HepG2 (cell line): ENCODE data around the gene UEVLD. TPM values are rescaled to one million over a fixed set of nuclear protein-coding genes. Genes with fewer than 3 reads are reported as not detected.

Experiments
- BRD4 ChIP-seq: sonication (generic); formaldehyde crosslinking; IDR thresholded peaks from 2 replicates; pipeline ENCODE4 v1.4.0; 2020; ENCODE audit warnings: missing genetic modification reagents
- CCDC6 ChIP-seq: sonication (generic); formaldehyde crosslinking; IDR thresholded peaks from 2 replicates; pipeline ENCODE4 v1.8.1; 2022; ENCODE audit warnings: mild to moderate bottlenecking, missing genetic modification reagents, moderate library complexity
- CEBPG ChIP-seq: IDR thresholded peaks from 2 replicates; pipeline ENCODE4 v1.6.1; 2016
- EHMT2 ChIP-seq: fragments of 200-600 bp; sonication (generic); IDR thresholded peaks from 2 replicates; pipeline ENCODE4 v1.7.0; 2017; ENCODE audit warnings: antibody characterized with exemption, low read depth, low read length, borderline replicate concordance
- EZH2 ChIP-seq: conservative IDR thresholded peaks from 2 replicates; pipeline ENCODE4 v1.6.1; 2012; ENCODE audit warnings: mild to moderate bottlenecking, low read depth, low read length, moderate library complexity
- JUNB ChIP-seq: sonication (generic); formaldehyde crosslinking; IDR thresholded peaks from 2 replicates; pipeline ENCODE4 v1.8.0; 2022; ENCODE audit warnings: missing genetic modification reagents, mild to moderate bottlenecking, borderline replicate concordance
- MAZ ChIP-seq, 2 experiments: sonication (generic) in 1 of 2; formaldehyde crosslinking in 1 of 2; IDR thresholded peaks; 2 replicates each; pipeline versions ENCODE4 v1.5.0 to v1.6.1; 2012 to 2020; ENCODE audit warnings: low read depth in 2 of 2, mild to moderate bottlenecking in 2 of 2, borderline replicate concordance in 1 of 2, improper control_type of control experiment in 1 of 2, low read length in 1 of 2, missing genetic modification reagents in 1 of 2, moderate library complexity in 1 of 2
- NCOA1 ChIP-seq: sonication (generic); formaldehyde crosslinking; IDR thresholded peaks from 2 replicates; pipeline ENCODE4 v1.9.0; 2021; ENCODE audit warnings: missing genetic modification reagents
- PHF21A ChIP-seq: sonication (generic); formaldehyde crosslinking; IDR thresholded peaks from 2 replicates; pipeline ENCODE4 v1.5.0; 2020; ENCODE audit warnings: mild to moderate bottlenecking, missing genetic modification reagents
- PHF8 ChIP-seq: sonication (generic); formaldehyde crosslinking; IDR thresholded peaks from 2 replicates; pipeline ENCODE4 v1.5.0; 2020; ENCODE audit warnings: missing genetic modification reagents
- SRSF1 ChIP-seq: fragments of 200-400 bp; formaldehyde crosslinking; optimal IDR thresholded peaks from 2 replicates; pipeline ENCODE3; 2017; ENCODE audit warnings: mild to moderate bottlenecking, low read depth, low read length, moderate library complexity
- STAG1 ChIP-seq: sonication (generic); formaldehyde crosslinking; IDR thresholded peaks from 2 replicates; pipeline ENCODE4 v1.4.0; 2020; ENCODE audit warnings: missing genetic modification reagents
- TOE1 ChIP-seq: sonication (generic); formaldehyde crosslinking; IDR thresholded peaks from 2 replicates; pipeline ENCODE4 v1.4.0; 2020; ENCODE audit warnings: mild to moderate bottlenecking, missing genetic modification reagents
- ZFP1 ChIP-seq: IDR thresholded peaks from 2 replicates; pipeline ENCODE4 v1.6.1; 2016
- ZFX ChIP-seq: sonication (generic); formaldehyde crosslinking; IDR thresholded peaks from 2 replicates; pipeline ENCODE4 v1.4.0; 2020; ENCODE audit warnings: mild to moderate bottlenecking, low read depth, missing genetic modification reagents, moderate library complexity
- ZFYVE20 ChIP-seq: sonication (generic); formaldehyde crosslinking; IDR thresholded peaks from 2 replicates; pipeline ENCODE4 v1.8.0; 2023; ENCODE audit warnings: low read depth, mild to moderate bottlenecking, moderate library complexity, missing genetic modification reagents, borderline replicate concordance
- ZNF124 ChIP-seq: sonication (generic); formaldehyde crosslinking; IDR thresholded peaks from 2 replicates; pipeline ENCODE4 v1.4.0; 2020; ENCODE audit warnings: missing genetic modification reagents
- ZNF30 ChIP-seq: sonication (generic); formaldehyde crosslinking; IDR thresholded peaks from 2 replicates; pipeline ENCODE4 v1.5.0; 2020; ENCODE audit warnings: mild to moderate bottlenecking, missing genetic modification reagents
- ZNF543 ChIP-seq: sonication (generic); formaldehyde crosslinking; IDR thresholded peaks from 2 replicates; pipeline ENCODE4 v1.4.0; 2020; ENCODE audit warnings: mild to moderate bottlenecking, missing genetic modification reagents
- ZNF556 ChIP-seq: sonication (generic); formaldehyde crosslinking; IDR thresholded peaks from 2 replicates; pipeline ENCODE4 v1.4.0; 2020; ENCODE audit warnings: mild to moderate bottlenecking, missing genetic modification reagents, borderline replicate concordance
- ZNF563 ChIP-seq: sonication (generic); formaldehyde crosslinking; IDR thresholded peaks from 2 replicates; pipeline ENCODE4 v1.8.0; 2022; ENCODE audit warnings: mild to moderate bottlenecking, moderate library complexity, missing genetic modification reagents
- ZNF672 ChIP-seq: sonication (generic); formaldehyde crosslinking; IDR thresholded peaks from 2 replicates; pipeline ENCODE4 v1.8.1; 2022; ENCODE audit warnings: missing genetic modification reagents
- ZSCAN9 ChIP-seq: IDR thresholded peaks from 2 replicates; pipeline ENCODE4 v1.6.1; 2016; ENCODE audit warnings: borderline replicate concordance
- polyA plus RNA-seq, 8 experiments: library from polyadenylated mRNA; depleted of rRNA in 3 of 8; stranded (reverse) in 7 of 8; unstranded in 1 of 8; fragments of >200 nt; fragmentation: Illumina TruSeq in 4 of 8; extraction: Trizol in 4 of 8; gene quantifications; 2 replicates each; pipeline versions ENCODE4 v1.2.1 to v1.2.3, GENCODE V29; 2011 to 2016; ENCODE audit warnings: low read depth in 4 of 8, missing spikeins in 1 of 8, mixed read lengths in 1 of 8; ENCODE audit not compliant: insufficient read depth in 1 of 8
- total RNA-seq, 5 experiments: library from RNA; depleted of rRNA; stranded (reverse); fragments of >200 nt; fragmentation: Illumina TruSeq; extraction: Trizol; gene quantifications; 2 replicates each; pipeline ENCODE4 v1.2.3, GENCODE V29; 2016; ENCODE audit warnings: low read depth in 1 of 5
- TF ChIP-seq, protein P1 (sequence below): sonication (generic); formaldehyde crosslinking; IDR thresholded peaks from 2 replicates; pipeline ENCODE4 v1.5.1; 2020; ENCODE audit warnings: missing genetic modification reagents, mild to moderate bottlenecking, borderline replicate concordance
- TF ChIP-seq, protein P2 (sequence below): sonication (generic); formaldehyde crosslinking; IDR thresholded peaks from 2 replicates; pipeline ENCODE4 v1.5.1; 2020; ENCODE audit warnings: mild to moderate bottlenecking, missing genetic modification reagents, moderate library complexity
- TF ChIP-seq, protein P3 (sequence below): sonication (generic); formaldehyde crosslinking; IDR thresholded peaks from 2 replicates; pipeline ENCODE4 v1.4.0; 2020; ENCODE audit warnings: mild to moderate bottlenecking, missing genetic modification reagents
- TF ChIP-seq, protein P4 (sequence below): sonication (generic); formaldehyde crosslinking; IDR thresholded peaks from 2 replicates; pipeline ENCODE4 v1.4.0; 2020; ENCODE audit warnings: mild to moderate bottlenecking, missing genetic modification reagents

UEVLD gene
- total and polyA plus RNA-seq, 2 of the 13 experiments (the other 11 are each of a cell fraction or from before 2014, with no cell fraction given), result 5.7 to 13.7 TPM

DNA sequence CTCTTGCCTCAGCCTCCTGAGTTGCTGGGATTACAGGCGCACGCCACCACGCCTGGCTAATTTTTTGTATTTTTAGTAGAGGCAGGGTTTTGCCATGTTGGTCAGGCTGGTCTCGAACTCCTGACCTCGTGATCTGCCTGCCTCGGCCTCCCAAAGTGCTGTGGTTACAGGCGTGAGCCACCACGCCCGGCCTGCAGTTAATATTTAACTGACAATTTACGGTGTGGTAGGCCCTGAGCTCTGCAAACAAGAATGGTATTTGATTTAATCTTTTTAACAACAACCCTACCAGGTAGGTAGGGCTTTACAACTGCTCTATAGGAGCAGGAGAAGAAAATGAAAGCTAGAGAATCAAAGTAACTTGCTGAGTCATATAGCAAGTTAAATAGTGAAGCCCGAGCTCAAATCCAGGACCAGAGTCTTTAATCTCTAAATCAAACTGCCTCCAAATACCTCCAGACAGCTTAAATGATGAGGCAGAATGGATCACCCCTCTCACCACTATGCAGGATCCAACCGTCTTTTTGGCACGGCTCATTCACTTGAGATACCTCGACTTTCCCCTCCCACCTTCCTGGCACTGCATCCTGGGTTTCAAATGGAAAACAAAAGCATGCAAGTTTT, 9.4 kb downstream of the UEVLD start (continued):
- TF ChIP-seq ZNF672 (CRISPR knock-in tag) (no peak), BRD4 (CRISPR knock-in tag) (no peak), ZSCAN9 (CRISPR knock-in tag) (no peak), SRSF1 (no peak), ZNF556 (CRISPR knock-in tag) (no peak), EHMT2 (no peak), ZNF30 (CRISPR knock-in tag) (no peak), ZNF563 (no peak), STAG1 (no peak), JUNB (no peak), PHF21A (peak; percentile 34; the same call in 1 of the 2 replicates), EZH2 (no peak), PHF8 (CRISPR knock-in tag) (no peak), NCOA1 (CRISPR knock-in tag) (0 out of 2 replicates have a peak, but pooled peaks have one; percentile 63), ZFX (peak; percentile 59), ZNF124 (CRISPR knock-in tag) (no peak), CCDC6 (CRISPR knock-in tag) (no peak), MAZ (IDR thresholded peaks at IDR 0.05; ENCODE audit: borderline replicate concordance, low read depth, low read length) (no peak), MAZ (CRISPR knock-in tag; IDR thresholded peaks at IDR 0.05; ENCODE audit: low read depth) (no peak), ZFYVE20 (CRISPR knock-in tag) (no peak), ZNF543 (CRISPR knock-in tag) (no peak), ZFP1 (CRISPR knock-in tag) (peak; percentile 61; the same call in 1 of the 2 replicates), CEBPG (CRISPR knock-in tag) (no peak; the same call in 1 of the 2 replicates), TOE1 (CRISPR knock-in tag) (no peak)
- TF ChIP-seq, protein P1, sequence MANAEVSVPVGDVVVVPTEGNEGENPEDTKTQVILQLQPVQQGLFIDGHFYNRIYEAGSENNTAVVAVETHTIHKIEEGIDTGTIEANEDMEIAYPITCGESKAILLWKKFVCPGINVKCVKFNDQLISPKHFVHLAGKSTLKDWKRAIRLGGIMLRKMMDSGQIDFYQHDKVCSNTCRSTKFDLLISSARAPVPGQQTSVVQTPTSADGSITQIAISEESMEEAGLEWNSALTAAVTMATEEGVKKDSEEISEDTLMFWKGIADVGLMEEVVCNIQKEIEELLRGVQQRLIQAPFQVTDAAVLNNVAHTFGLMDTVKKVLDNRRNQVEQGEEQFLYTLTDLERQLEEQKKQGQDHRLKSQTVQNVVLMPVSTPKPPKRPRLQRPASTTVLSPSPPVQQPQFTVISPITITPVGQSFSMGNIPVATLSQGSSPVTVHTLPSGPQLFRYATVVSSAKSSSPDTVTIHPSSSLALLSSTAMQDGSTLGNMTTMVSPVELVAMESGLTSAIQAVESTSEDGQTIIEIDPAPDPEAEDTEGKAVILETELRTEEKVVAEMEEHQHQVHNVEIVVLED (CRISPR knock-in tag), result no peak
- TF ChIP-seq, protein P2, sequence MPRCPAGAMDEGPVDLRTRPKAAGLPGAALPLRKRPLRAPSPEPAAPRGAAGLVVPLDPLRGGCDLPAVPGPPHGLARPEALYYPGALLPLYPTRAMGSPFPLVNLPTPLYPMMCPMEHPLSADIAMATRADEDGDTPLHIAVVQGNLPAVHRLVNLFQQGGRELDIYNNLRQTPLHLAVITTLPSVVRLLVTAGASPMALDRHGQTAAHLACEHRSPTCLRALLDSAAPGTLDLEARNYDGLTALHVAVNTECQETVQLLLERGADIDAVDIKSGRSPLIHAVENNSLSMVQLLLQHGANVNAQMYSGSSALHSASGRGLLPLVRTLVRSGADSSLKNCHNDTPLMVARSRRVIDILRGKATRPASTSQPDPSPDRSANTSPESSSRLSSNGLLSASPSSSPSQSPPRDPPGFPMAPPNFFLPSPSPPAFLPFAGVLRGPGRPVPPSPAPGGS (CRISPR knock-in tag), result no peak
- TF ChIP-seq, protein P3, sequence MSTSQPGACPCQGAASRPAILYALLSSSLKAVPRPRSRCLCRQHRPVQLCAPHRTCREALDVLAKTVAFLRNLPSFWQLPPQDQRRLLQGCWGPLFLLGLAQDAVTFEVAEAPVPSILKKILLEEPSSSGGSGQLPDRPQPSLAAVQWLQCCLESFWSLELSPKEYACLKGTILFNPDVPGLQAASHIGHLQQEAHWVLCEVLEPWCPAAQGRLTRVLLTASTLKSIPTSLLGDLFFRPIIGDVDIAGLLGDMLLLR (CRISPR knock-in tag), result no peak
- TF ChIP-seq, protein P4, sequence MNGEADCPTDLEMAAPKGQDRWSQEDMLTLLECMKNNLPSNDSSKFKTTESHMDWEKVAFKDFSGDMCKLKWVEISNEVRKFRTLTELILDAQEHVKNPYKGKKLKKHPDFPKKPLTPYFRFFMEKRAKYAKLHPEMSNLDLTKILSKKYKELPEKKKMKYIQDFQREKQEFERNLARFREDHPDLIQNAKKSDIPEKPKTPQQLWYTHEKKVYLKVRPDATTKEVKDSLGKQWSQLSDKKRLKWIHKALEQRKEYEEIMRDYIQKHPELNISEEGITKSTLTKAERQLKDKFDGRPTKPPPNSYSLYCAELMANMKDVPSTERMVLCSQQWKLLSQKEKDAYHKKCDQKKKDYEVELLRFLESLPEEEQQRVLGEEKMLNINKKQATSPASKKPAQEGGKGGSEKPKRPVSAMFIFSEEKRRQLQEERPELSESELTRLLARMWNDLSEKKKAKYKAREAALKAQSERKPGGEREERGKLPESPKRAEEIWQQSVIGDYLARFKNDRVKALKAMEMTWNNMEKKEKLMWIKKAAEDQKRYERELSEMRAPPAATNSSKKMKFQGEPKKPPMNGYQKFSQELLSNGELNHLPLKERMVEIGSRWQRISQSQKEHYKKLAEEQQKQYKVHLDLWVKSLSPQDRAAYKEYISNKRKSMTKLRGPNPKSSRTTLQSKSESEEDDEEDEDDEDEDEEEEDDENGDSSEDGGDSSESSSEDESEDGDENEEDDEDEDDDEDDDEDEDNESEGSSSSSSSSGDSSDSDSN (CRISPR knock-in tag), result no peak
